ES-I3 (cell line): ENCODE measurements around the gene OR1A2.
"Not testable (repeated sequence)": the region's sequence is repeated elsewhere in the genome, so short reads cannot be mapped to it uniquely, and the experiment has no call there.

Experiments
- H3K36me3 ChIP-seq: 2 replicates; pipeline ENCODE4 v1.6.1; 2013; ENCODE audit warnings: mild to moderate bottlenecking, low read length, control low read depth, moderate library complexity; ENCODE audit not compliant: insufficient read depth
- H3K4me1 ChIP-seq: 2 replicates; pipeline ENCODE4 v1.6.1; 2013; ENCODE audit warnings: mild to moderate bottlenecking, control low read depth, low read length; ENCODE audit not compliant: insufficient read depth
- H3K9ac ChIP-seq: 2 replicates; pipeline ENCODE4 v1.6.1; 2013; ENCODE audit warnings: low read depth, mild to moderate bottlenecking, low read length, moderate library complexity
- H3K9me3 ChIP-seq: 2 replicates; pipeline ENCODE4 v1.6.1; 2013; ENCODE audit warnings: mild to moderate bottlenecking, low read length, moderate library complexity; ENCODE audit not compliant: control insufficient read depth, insufficient read depth

The OR1A2 gene

GRCh38 chr17:3244841-3245240 is 47.5 kb downstream of the OR1A2 start:
- H3K4me1 ChIP-seq, H3K9me3 ChIP-seq, H3K9ac ChIP-seq, H3K36me3 ChIP-seq: not testable (repeated sequence)
